Suprapubic skin (tissue), 4 donors: ENCODE measurements around the gene SND1. TPM values are rescaled to one million over a fixed set of nuclear protein-coding genes. Genes with fewer than 3 reads are reported as not detected.

ENCODE experiments used
- DNase-seq, 2 donors: peaks; one replicate each; pipeline ENCODE4 v3.0.0-alpha.2; 2019; ENCODE audit warnings: low spot score in 2 of 2
- H3K27ac ChIP-seq: fragments of 200-600 bp; sonication (generic); one replicate; pipeline ENCODE4 v1.5.1; 2019
- H3K27me3 ChIP-seq: fragments of 200-600 bp; sonication (generic); one replicate; pipeline ENCODE4 v1.5.1; 2019
- H3K36me3 ChIP-seq: fragments of 200-600 bp; sonication (generic); one replicate; pipeline ENCODE4 v1.5.1; 2019
- H3K4me1 ChIP-seq: fragments of 200-600 bp; sonication (generic); one replicate; pipeline ENCODE4 v1.5.1; 2019
- H3K4me3 ChIP-seq: fragments of 200-600 bp; sonication (generic); one replicate; pipeline ENCODE4 v1.5.1; 2019; ENCODE audit warnings: mild to moderate bottlenecking
- H3K9me3 ChIP-seq: fragments of 200-600 bp; sonication (generic); one replicate; pipeline ENCODE4 v1.5.1; 2019
- EP300 ChIP-seq: sonication (generic); formaldehyde crosslinking; IDR thresholded peaks from one replicate; pipeline ENCODE4 v1.6.1; 2017; ENCODE audit warnings: antibody characterized with exemption
- POLR2A ChIP-seq, 2 donors: fragments of 450-650 bp; IDR thresholded peaks; one replicate each; pipeline ENCODE4 v1.6.1; 2017; ENCODE audit warnings: antibody characterized with exemption in 2 of 2, mild to moderate bottlenecking in 2 of 2, moderate library complexity in 2 of 2
- POLR2AphosphoS5 ChIP-seq, 3 donors: sonication (generic); formaldehyde crosslinking; IDR thresholded peaks; one replicate each; pipeline ENCODE4 v1.6.1; 2017; ENCODE audit warnings: antibody characterized with exemption in 3 of 3
- WGBS: methylation state at CpG from one replicate; pipeline ENCODE4 v1.1.5; 2018; 5-methylcytosine and 5-hydroxymethylcytosine counted together
- total RNA-seq, 4 donors: library from RNA; depleted of rRNA; stranded (reverse); fragments of >200 nt; gene quantifications; one replicate each; pipeline ENCODE4 v1.1.0, GENCODE V29; 2016
- TF ChIP-seq, protein P1 (sequence below), 2 donors: fragments of 200-600 bp in 1 of 2; fragments of 450-650 bp in 1 of 2; sonication (generic) in 1 of 2; IDR thresholded peaks; one replicate each; pipeline ENCODE4 v1.5.1; 2016 to 2019; ENCODE audit warnings: antibody characterized with exemption in 2 of 2, mild to moderate bottlenecking in 1 of 2, moderate library complexity in 1 of 2

The SND1 gene
- total RNA-seq, 4 donors from 2014 or later, result 72.2 to 99.8 (median 77.2) TPM

GRCh38 chr7:127891854-127892438, 240.0 kb downstream of the SND1 start:
- Histone ChIP-seq H3K36me3 (peaks cover 21% of the 10 kb centered on the region), H3K4me1 (no peaks in the 10 kb centered on the region), H3K4me3 (no peak overlapping the region), H3K9me3 (no peaks in the 10 kb centered on the region), H3K27me3 (no peaks in the 10 kb centered on the region), H3K27ac (no peak overlapping the region)
- TF ChIP-seq POLR2A (IDR thresholded peaks at IDR 0.05) (no peak), POLR2AphosphoS5 (IDR thresholded peaks at IDR 0.05) (no peak), EP300 (no peak)
- TF ChIP-seq, protein P1, sequence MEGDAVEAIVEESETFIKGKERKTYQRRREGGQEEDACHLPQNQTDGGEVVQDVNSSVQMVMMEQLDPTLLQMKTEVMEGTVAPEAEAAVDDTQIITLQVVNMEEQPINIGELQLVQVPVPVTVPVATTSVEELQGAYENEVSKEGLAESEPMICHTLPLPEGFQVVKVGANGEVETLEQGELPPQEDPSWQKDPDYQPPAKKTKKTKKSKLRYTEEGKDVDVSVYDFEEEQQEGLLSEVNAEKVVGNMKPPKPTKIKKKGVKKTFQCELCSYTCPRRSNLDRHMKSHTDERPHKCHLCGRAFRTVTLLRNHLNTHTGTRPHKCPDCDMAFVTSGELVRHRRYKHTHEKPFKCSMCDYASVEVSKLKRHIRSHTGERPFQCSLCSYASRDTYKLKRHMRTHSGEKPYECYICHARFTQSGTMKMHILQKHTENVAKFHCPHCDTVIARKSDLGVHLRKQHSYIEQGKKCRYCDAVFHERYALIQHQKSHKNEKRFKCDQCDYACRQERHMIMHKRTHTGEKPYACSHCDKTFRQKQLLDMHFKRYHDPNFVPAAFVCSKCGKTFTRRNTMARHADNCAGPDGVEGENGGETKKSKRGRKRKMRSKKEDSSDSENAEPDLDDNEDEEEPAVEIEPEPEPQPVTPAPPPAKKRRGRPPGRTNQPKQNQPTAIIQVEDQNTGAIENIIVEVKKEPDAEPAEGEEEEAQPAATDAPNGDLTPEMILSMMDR (IDR thresholded peaks at IDR 0.05), result no peak
- no peak for DNase-seq
- WGBS, result 95% methylated on average over 4 of the region's 4 CpGs

DNA sequence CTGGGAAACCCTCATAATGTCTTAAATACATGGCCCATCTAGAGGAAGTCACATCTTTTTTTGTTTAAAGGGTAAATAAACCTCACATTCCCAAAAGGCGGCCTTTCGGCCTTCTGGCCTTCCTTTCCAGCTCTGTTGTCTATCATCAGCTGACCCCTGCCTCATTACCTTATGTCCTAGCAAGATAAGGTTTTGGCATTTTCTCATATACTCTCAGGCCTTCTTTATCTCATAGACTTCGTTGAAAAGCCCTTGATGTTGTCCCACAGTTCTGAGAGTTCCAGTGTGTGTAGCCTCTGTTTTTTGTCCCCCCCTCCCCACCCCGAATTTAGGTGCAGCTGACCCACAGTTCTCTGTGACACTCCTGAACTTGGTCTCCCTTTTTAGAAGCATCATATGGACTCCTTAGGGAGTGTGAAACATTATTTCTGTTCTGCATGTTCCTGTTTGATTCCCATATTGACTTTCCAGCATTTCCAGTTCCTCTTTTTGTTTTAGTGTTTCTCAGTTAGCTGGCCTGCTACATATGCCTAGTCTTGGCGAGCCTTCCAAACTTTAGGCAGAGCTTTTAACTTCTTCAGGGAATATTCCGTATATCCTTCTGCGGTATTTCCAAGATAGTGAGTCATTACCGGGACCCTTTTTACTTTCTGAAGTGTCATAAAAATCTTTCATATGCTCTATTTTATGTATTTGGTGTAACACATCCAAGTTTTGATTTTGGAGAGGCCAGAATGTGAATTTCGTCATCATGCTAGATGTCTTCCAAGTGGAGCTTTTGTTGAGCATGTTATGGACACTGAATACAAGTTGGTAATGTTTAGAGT, 240.7 kb downstream of the SND1 start:
- TF ChIP-seq POLR2A (IDR thresholded peaks at IDR 0.05), result no peak
- no peak for TF ChIP-seq EP300
- TF ChIP-seq, protein P1 (IDR thresholded peaks at IDR 0.05), result no peak
- TF ChIP-seq POLR2AphosphoS5 (IDR thresholded peaks at IDR 0.05), result no peak
- H3K4me3 ChIP-seq, result no peak overlapping the region
- 78% methylated on average over 9 of the region's 9 CpGs for WGBS
- no peaks in the 10 kb centered on the region for H3K9me3 ChIP-seq
- no peaks in the 10 kb centered on the region for H3K4me1 ChIP-seq
- DNase-seq, result no peak
- H3K27ac ChIP-seq, result no peak overlapping the region
- no peaks in the 10 kb centered on the region for H3K27me3 ChIP-seq
- peaks cover 20% of the 10 kb centered on the region for H3K36me3 ChIP-seq

- H3K9me3 ChIP-seq, result no peaks in the 10 kb centered on the region
- H3K4me1 ChIP-seq, result no peaks in the 10 kb centered on the region
- TF ChIP-seq, protein P1 (IDR thresholded peaks at IDR 0.05), result no peak
- TF ChIP-seq POLR2AphosphoS5 (IDR thresholded peaks at IDR 0.05) (no peak), EP300 (no peak), POLR2A (IDR thresholded peaks at IDR 0.05) (no peak)
- peaks cover 12% of the 10 kb centered on the region for H3K36me3 ChIP-seq
- no peak for DNase-seq
- H3K27ac ChIP-seq, result no peak overlapping the region
- no peaks in the 10 kb centered on the region for H3K27me3 ChIP-seq
- H3K4me3 ChIP-seq, result no peak overlapping the region
- 65% methylated on average over 1 of the region's 1 CpG for WGBS
These were observed 241.6 kb downstream of the SND1 start for GRCh38 chr7:127893547-127893946.

- no peak for DNase-seq
- H3K4me3 ChIP-seq, result no peak overlapping the region
- no peaks in the 10 kb centered on the region for H3K27me3 ChIP-seq
- H3K36me3 ChIP-seq, result peaks cover 3% of the 10 kb centered on the region
- no peak overlapping the region for H3K27ac ChIP-seq
- TF ChIP-seq, protein P1 (IDR thresholded peaks at IDR 0.05), result no peak
- no peak for TF ChIP-seq EP300
- no peak for TF ChIP-seq POLR2A (IDR thresholded peaks at IDR 0.05)
- no peak for TF ChIP-seq POLR2AphosphoS5 (IDR thresholded peaks at IDR 0.05)
- H3K9me3 ChIP-seq, result no peaks in the 10 kb centered on the region
- 97% methylated on average over 2 of the region's 2 CpGs for WGBS
- no peaks in the 10 kb centered on the region for H3K4me1 ChIP-seq
These were observed 242.6 kb downstream of the SND1 start for GRCh38 chr7:127894588-127894987.

DNA sequence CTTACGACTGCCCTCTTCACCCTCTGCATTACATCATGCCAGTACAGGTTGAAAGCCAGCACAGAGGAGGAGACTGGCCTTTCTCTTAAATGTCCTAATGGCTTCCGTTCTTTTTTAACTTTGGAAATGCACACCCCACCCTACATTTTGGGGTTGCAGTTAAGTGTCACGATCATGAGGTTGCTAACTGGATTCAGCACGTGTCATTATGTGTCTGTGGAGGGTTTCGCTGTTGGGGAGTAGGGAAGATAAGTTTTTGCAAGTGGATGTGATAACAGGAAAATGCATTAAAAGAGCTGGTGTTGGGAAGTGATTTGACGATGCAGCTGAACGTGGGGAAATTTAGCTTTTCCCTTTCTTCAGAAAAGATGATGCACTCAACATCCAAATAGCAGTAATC, 243.4 kb downstream of the SND1 start:
- H3K4me1 ChIP-seq, result no peaks in the 10 kb centered on the region
- WGBS, result 96% methylated on average over 7 of the region's 7 CpGs
- no peaks in the 10 kb centered on the region for H3K27me3 ChIP-seq
- H3K4me3 ChIP-seq, result no peak overlapping the region
- H3K27ac ChIP-seq, result no peak overlapping the region
- no peak for TF ChIP-seq POLR2AphosphoS5 (IDR thresholded peaks at IDR 0.05)
- no peak for TF ChIP-seq EP300
- DNase-seq, result no peak
- peaks cover under 1% of the 10 kb centered on the region for H3K36me3 ChIP-seq
- H3K9me3 ChIP-seq, result no peaks in the 10 kb centered on the region
